Measurements from ENCODE around the gene CCR2.
"Not testable (repeated sequence)": the region's sequence is repeated elsewhere in the genome, so short reads cannot be mapped to it uniquely, and the experiment has no call there.

Gene CCR2

GRCh38 chr3:46380471-46381221 lies 26.7 kb downstream of the CCR2 start:
- no peak for DNase-seq

DNA sequence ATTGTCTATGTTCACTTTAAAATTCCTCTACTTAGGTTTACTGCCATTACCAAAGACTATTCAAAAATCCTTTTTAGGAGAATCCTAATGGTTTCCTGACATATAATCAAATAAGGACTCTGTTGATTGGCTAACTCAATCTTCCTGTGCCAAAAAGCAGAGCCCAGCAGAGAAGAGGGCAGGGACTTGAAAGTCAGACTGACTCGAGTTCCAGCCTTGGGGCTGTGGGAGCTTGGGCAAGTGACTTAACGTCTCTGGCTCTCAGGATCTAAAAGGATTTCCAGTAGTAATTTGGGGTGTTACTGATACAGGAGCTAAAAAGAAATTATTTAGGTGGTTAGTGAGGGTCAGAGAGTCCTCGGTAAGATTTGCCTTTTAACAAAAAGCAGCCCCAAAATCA lies 27.7 kb downstream of the CCR2 start:
- no peak for DNase-seq

GRCh38 chr3:46383211-46383950 lies 29.5 kb downstream of the CCR2 start:
- no peak for DNase-seq

DNA sequence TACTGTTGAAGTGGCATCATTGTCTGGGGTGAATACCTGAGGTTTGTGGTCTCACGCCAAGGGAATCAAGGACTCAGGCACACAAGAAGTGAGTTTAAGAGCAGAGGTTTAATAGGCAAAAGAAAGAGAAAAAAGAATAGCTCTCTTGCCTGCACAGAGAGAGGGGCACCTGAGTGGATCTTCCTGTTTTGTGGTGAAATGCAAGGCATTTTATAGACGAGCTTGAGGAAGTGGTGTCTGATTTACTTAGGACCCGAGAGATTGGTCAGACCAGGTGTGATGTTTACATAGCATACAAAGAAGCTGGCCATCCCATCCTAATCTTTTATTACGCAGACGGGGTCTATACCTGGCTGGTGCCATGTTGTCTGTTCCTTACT lies 30.0 kb downstream of the CCR2 start:
- no peak for DNase-seq

DNA sequence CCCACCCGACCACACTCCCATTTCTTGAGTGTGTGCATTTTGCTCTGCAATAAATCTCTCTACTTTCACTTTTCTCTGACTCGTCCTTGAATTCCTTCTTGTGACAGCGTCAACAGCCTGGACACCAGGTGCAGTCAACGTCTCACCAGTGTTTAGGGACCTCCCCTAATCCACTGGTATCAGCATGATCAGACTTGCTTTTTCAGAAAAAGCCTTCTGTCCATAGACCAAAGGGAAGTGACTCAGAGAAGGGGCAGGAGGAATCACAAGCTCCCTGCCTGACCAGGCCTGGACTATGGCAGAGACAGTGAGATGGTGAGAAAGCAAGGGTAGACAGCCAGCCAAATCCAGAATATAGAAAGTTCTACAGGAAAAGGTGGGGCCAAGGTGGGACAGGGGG lies 32.3 kb downstream of the CCR2 start:
- no peak for DNase-seq

DNA sequence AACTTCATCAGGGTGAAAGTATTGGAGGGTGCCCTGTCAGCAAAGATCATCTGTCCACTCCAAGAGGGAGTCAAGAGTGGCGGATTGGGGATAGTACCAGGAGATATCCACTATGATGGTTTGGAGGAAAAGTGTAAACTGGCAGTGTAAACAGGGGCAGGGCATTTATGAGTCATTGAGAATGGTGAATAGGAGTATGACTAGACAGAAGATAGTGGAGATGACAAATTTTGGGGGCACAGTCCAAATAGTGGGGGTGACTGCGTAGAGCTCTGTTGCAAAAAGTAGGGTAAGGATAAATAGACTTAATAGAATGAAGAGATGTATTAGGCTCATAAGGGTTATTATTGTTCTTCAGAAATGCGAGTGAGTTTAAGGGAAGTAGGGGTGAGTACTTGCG lies 34.9 kb downstream of the CCR2 start:
- DNase-seq = not testable (repeated sequence)

- DNase-seq = no peak
Observed at GRCh38 chr3:46389306-46389705, 35.4 kb downstream of the CCR2 start.

DNA sequence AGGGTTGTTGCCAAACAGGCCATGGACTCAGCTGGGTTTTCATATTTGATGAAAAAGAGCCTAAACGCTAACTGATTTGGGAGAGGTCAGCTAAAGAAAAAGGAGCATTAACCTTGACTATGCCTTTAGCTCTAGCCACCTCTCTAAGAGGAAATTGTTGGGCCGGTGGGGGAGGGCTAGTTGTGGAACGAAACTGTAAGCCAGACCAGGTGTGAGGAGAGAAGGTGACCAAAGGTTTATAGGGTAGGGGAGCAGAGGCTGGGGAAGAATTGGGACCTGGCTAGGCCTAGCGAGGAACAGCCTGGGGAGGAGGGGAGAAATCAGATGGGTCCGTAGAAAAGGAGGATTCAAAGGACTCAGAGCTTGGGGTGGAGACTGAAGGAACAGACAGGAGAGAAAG lies 37.6 kb downstream of the CCR2 start:
- DNase-seq = not testable (repeated sequence)

DNA sequence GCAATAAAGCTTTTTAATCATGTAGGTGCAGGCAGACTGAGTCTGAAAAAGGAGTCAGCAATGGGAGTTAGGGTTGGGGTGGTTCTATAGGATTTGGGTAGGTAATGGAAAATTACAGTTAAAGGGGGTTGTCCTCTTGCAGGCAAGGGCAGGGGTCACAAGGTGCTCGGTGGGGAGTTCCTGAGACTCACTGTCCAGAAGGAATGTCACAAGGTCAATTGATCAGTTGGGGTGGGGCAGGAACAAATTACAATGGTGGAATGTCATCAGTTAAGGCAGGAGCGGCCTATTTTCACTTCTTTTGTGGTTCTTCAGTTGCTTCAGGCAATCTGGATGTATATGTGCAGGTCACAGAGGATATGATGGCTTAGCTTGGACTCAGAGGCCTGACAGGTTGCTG lies 39.1 kb downstream of the CCR2 start:
- no peak for DNase-seq

- no peak for DNase-seq
Observed at GRCh38 chr3:46393554-46394434, 39.9 kb downstream of the CCR2 start.

DNA sequence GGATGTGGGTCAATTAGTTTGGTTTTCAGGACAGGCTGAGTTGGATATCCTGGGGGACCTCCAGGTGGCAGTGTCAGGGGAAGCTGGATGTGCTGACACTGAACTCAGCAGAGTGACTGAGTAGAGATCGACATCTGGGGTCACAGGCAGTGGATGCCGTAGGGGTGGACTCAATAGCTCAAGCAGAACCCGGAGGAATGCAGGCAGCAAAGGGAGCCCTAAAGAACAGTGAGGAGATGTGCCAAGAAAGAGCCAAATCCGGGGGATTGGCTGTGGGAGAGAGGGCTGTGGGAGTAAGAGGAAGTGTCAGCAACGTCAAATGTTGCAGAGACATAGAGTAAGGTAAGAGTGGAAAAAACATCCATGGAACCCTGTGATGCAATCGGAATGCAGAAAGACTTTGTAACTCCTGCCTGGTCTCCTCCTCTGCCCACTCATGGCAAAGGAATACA lies 41.3 kb downstream of the CCR2 start:
- no peak for DNase-seq

DNA sequence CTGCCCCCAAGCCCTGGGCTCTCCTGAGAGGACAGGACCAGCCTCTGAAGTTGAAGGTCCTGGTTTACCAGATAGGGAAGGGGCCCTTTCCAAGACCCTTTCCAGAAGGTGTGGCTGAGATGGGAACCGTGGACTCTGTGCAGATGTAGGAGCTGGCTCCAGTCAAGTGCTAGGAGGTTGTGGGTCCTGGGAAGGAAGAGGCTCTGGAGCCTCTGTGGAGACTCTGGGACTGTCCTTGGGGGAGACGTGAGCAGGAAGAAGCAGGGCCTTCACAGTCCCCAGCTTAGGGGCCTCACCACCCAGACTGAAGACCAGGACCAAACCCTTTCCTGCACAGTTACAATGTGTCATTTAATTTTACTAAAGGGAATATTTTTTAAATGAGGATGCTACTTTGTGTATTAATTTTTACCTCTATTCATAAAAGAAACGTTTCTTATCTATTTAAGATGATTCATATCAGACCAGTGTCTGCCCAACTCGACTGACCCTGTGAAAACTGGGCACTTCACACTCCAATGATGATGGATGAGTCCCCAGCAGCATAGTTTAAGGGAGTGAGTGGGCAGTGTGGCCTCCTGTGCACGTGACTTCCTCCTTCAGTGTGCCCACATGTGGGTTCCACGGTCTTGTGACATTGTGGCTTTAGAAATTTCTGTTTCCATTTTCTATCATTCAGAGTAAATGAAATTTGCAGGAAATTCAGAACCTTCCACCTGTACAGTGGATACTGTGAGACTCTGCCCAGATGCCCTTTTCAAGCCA lies 42.0 kb downstream of the CCR2 start:
- no peak for DNase-seq

- DNase-seq = no peak
Observed at GRCh38 chr3:46397111-46397510, 43.2 kb downstream of the CCR2 start.

- no peak for DNase-seq
Observed at GRCh38 chr3:46398186-46398955, 44.5 kb downstream of the CCR2 start.

DNA sequence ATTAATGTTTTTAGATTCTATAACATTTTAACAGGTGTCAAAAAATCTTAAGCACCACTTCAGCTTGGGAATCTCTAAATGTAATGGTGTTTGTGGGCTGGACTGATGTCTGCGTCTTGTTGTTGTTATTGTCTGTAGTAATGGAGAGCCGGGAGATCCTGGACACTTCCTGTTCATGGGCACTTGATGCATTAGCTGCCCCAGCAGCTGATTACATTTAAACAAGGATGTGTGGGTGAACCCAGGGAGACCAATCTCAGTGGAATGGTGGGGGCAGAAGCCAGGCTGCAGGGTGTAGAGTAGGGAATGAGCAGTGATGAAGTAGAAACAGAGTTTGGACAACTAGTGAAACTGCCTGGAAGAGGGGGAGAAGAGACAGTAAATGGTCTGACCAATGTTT lies 45.2 kb downstream of the CCR2 start:
- no peak for DNase-seq

GRCh38 chr3:46399557-46399956 lies 45.6 kb downstream of the CCR2 start:
- DNase-seq = no peak

- no peak for DNase-seq
Observed at GRCh38 chr3:46400000-46400734, 46.3 kb downstream of the CCR2 start.

DNA sequence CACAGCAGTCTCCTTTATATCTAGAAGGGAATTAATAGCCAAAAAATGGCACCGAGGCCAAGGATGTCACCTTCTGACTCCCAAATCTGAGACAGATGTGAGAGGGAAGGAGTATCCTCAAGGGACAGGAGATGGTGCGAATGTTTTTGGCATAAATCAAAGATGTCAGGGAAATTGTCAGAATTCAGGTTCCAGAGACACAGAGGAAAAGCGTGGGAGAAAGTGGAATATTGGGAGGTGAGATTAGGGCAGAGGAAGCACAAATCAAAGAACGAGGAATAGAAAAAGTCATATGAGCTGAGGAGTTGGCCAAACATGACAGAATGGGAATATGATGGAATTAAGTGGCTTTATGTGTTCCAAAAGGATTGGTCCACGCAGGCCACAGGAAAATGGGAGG lies 46.9 kb downstream of the CCR2 start:
- no peak for DNase-seq

GRCh38 chr3:46401579-46401978 lies 47.7 kb downstream of the CCR2 start:
- no peak for DNase-seq

DNA sequence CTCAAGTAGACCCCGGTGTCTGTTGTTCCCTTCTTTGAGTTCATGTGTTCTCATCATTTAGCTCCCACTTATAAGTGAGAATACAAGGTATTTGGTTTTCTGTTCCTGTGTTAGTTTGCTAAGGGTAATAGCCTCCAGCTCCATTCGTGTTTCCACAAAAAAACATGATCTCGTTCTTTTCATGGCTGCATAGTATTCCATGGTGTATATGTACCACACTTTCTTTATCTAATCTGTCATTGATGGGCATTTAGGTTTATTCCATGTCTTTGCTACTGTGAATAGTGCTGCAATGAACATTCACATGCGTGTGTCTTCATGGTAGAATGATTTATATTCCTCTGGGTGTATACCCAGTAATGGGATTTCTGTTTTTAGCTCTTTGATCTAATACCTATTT lies 49.0 kb downstream of the CCR2 start:
- not testable (repeated sequence) for DNase-seq

Data from effector CD4-positive, alpha-beta T cell (primary cell).